Hippocampal formation (tissue), 2 donors: ENCODE results near the gene PLN.

Experiments
- DNase-seq, 2 donors: peaks; one replicate each; lab custom pipeline; 2025; lab: John Stamatoyannopoulos, UW

Gene PLN

DNA sequence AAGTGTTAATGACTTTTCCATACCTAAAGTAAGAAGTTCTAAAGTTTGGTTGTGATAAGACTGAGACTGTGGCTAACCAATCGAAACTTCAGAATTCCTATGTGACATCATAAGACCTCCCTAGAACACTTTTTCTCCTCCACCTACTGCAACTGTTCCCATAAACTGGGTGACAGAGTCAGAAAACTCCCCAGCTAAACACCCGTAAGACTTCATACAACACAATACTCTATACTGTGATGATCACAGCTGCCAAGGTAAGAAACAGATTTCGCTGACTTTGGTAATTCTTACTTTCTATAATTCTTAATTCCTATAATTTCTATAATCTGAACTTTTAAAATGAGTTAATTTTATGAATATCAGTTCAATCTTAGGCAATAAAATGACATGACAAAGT lies at the start of gene PLN:
Gene PLN (plus strand): TSS at position 161 of the 400 bp plus-strand sequence. CDS start 10,626 bp downstream, outside the sequence.
- DNase-seq: no peak

GRCh38 chr6:118500130-118501015 lies 47.7 kb upstream of the PLN start:
- DNase-seq: no peak

- DNase-seq: no peak
Measured at GRCh38 chr6:118501099-118501498, 47.0 kb upstream of the PLN start.

GRCh38 chr6:118501765-118502164 lies 46.3 kb upstream of the PLN start:
- no peak for DNase-seq

DNA sequence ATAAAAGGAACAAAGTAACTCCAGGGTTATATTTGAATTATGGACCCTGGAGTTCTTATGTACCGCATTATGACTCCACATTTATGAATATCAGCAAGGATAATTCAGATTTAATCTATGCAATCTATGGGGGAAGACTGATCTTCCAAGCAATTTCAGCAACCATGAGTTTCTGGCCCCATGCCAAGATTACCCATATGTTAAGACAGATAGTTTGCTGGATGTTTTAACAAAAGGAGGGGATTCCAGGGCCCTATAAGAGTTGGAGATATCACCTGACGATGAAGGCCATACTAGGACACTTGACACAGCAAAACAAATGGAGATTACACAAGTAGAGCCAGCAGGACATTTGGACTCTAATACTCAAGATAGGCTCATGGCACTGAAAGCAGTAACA lies 45.9 kb upstream of the PLN start:
- no peak for DNase-seq

DNA sequence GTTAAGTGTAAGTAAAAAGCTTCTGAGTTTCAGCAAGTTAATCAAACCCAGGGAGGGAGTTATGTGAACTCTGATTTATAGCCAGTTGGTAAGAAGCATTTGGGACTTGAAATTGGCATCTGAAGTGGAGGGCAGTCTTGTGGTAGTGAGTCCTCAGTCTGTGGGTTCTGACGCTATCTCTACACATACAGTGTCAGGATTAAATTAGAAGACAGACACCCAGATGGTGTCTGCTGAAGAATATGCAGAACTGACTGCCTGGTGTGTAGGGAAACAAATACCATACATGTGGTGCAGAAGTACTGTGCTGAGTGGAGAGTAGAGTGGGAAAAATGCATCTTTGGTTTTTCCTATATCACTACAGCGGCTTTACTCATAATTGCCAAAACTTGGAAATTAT lies 43.5 kb upstream of the PLN start:
- no peak for DNase-seq

GRCh38 chr6:118505656-118506055 lies 42.4 kb upstream of the PLN start:
- DNase-seq: no peak

GRCh38 chr6:118506071-118506638 lies 41.9 kb upstream of the PLN start:
- DNase-seq: no peak

DNA sequence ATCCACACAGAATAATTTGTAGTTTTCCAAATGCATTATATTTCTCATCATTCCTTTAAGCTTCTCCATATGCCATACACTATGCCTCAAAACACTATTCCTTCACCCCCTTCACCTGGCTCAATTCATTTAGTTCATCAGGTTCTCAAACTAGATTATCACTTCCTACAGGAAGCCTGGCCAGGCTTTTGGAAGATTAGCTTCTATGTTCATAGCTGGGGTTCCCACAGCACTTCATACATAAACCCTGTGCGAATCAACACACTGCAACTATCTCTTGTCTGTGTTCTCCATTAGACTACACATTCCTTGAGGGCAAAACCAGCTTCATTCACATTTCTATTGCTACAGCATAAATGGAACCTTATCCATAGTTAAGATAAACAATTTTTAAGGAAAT lies 40.5 kb upstream of the PLN start:
- no peak for DNase-seq

GRCh38 chr6:118509009-118509617 lies 39.0 kb upstream of the PLN start:
- DNase-seq: peak; percentile 22 to 59

DNA sequence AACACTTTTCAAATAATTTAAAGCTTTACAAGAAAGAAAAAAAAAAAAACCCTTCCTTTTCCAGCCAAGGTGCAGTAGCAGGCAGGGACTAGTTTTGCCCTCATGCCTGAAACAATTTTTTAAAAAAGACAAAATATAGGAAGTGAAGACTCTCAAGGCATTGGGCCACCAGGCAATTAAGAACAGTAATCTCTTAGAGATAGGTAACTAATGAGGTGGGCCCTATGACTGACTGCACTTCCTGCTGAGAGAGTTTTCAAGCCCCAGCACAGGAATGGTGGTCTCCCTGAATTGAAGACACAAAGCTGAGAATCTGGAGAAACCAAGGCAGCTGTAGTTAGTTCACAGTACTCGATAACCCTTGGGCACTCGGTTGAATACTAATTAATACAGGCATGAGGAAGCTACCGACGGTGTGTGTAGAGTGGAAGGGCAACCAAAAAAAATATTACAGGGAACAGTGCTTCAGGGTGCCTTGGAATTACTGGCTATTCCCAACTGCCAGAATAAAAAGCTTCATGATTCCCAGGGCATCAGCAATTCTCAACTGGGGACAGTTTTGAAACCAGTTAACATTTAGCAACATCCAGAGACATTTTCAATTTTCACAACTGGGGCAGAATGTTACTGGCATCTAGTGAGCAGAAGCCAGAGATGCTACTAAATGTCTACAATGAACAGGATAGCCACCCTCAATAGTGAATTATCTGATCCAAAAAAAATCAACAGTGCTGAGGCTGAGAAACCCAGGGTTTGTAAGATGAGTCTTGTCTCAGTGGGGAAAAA lies 36.0 kb upstream of the PLN start:
- DNase-seq: no peak

- no peak for DNase-seq
Measured at GRCh38 chr6:118514689-118515088, 33.4 kb upstream of the PLN start.

GRCh38 chr6:118522422-118522821 lies 25.7 kb upstream of the PLN start:
- DNase-seq: no peak

DNA sequence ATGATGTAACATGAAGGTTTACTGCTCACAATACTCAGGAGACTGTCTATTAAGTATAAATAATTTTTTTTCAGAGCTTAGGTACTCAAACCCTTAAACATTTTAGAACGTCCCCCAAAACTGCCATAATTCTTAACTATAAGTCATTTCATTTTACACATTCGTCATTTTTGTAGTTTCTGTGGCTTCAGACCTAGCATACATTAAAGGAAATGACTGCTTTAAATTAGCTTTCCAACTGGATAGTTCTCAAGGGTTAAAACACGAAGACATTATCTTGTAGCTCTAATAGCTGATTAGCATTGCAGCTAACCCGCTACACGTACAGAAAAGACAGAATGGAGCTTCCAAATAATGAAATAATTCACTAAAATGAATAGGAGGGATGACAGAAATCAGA lies 24.9 kb upstream of the PLN start:
- no peak for DNase-seq

- DNase-seq: no peak
Measured at GRCh38 chr6:118524686-118525085, 23.4 kb upstream of the PLN start.

GRCh38 chr6:118525913-118526780 lies 21.9 kb upstream of the PLN start:
- no peak for DNase-seq

DNA sequence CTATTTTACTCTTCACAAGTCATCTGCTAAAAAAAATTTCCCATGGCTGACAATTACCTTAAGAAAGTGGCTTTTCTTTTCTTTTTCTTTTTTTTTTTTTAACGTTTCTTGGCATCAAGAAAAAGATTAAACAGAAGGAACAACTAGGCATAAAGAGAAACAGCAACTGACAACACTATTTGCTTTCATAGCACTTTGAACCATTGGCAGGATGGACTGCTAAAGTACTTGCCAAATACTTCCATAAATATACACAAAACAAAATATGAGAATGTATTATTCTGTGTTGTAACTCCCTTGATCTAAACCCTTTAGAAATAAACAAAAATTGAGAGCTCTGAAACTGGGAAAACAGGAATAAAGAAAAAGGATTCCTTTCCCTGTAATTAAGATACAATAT lies 20.0 kb upstream of the PLN start:
- DNase-seq: no peak

GRCh38 chr6:118529756-118530155 lies 18.3 kb upstream of the PLN start:
- DNase-seq: no peak

GRCh38 chr6:118530942-118531341 lies 17.2 kb upstream of the PLN start:
- DNase-seq: no peak

DNA sequence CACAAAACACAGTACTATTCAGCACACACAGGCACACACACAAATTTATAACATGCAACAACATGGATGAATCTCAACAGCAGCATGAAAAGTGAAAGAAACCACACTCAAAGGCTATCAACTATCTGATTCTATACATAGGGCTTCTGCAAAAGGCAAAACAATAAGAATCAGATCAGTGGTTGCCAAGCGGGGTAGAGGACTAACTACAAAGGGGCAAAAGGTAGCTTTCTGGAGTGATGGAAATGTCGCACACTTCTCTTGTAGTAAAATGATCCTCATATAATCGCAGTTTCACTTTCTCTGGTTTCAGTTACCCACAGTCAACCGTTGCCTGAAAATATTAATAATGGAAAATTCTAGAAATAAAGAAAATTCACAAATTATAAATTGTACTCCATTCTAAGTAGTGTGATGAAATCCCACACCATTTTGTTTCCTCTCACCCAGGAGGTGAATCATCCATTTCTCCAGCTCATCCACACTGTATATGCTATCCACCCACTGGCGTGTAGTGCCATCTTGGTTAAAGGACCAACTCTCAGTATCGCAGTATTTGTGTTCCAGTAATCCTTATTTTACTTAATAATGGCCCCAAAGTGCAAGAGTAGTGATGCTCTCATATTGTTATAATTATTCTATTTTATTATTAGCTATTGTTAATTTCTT lies 12.8 kb upstream of the PLN start:
- DNase-seq: no peak

GRCh38 chr6:118536478-118536877 lies 11.6 kb upstream of the PLN start:
- DNase-seq: no peak
